HCT116 (cell line): ENCODE data around the gene CATSPERZ. TPM values are rescaled to one million over a fixed set of nuclear protein-coding genes. Genes with fewer than 3 reads are reported as not detected.

ENCODE experiments used
- ATAC-seq: fragments of 200-7000 bp; cut with Tn5 transposase; 2 replicates; pipeline ENCODE4 v1.9.1; 2020; ENCODE audit warnings: mild to moderate bottlenecking, moderate library complexity
- BruUV-seq: library from RNA; stranded (reverse); fragments of 400-500 nt; replicated peaks from 2 replicates; lab custom pipeline; 2021; lab: Mats Ljungman, UMichigan
- CTCF ChIA-PET: fragments of 300-600 bp; sonication (Branson Sonifier 250); formaldehyde crosslinking; loops from one replicate; lab custom pipeline; 2021; ENCODE audit warnings: antibody characterized with exemption; lab: Charles Lee
- POLR2A ChIA-PET: fragments of 300-600, 350-600 bp; sonication (Branson Sonifier 250); formaldehyde crosslinking; loops from one replicate; lab custom pipeline; 2021; ENCODE audit warnings: antibody characterized with exemption; lab: Charles Lee
- RAD21 ChIA-PET, 2 experiments: fragments of 300-600 bp; sonication (Branson Sonifier 250); formaldehyde crosslinking; loops; one replicate each; lab custom pipeline; 2023; ENCODE audit warnings: low total read pairs in 2 of 2; ENCODE audit not compliant: uncharacterized antibody in 2 of 2, unreplicated experiment in 2 of 2, low non-redundant PET in 1 of 2; lab: Charles Lee
- DNase-seq: peaks from one replicate; pipeline ENCODE4 v3.0.0-alpha.2; 2010; ENCODE audit warnings: low read depth, low spot score
- H2AFZ ChIP-seq: fragments of 200-600 bp; shearing (Covaris generic), sonication (generic); 2 replicates; pipeline ENCODE4 v1.6.1; 2017; ENCODE audit warnings: low read depth, mixed run types, mixed read lengths, antibody characterized with exemption, low read length; ENCODE audit not compliant: poor library complexity, severe bottlenecking
- H3K27ac ChIP-seq: 2 replicates; pipeline ENCODE4 v1.5.1; 2012; ENCODE audit warnings: low read depth, low read length
- H3K27me3 ChIP-seq: fragments of 200-600 bp; sonication (generic); 2 replicates; pipeline ENCODE4 v1.6.1; 2016; ENCODE audit warnings: mixed run types, low read length, mixed read lengths; ENCODE audit not compliant: insufficient read depth
- H3K36me3 ChIP-seq, 2 experiments: fragments of 200-500 bp in 1 of 2; fragments of 200-600 bp in 1 of 2; sonication (Bioruptor generic) in 1 of 2; sonication (generic) in 1 of 2; 2 replicates each; pipeline versions ENCODE4 v1.5.1 to v1.6.1; 2014 to 2016; ENCODE audit warnings: low read length in 2 of 2, inconsistent platforms in 1 of 2, mixed read lengths in 1 of 2, mixed run types in 1 of 2; ENCODE audit not compliant: insufficient read depth in 2 of 2, control insufficient read depth in 1 of 2
- H3K4me1 ChIP-seq, 2 experiments: fragments of 200-600 bp in 1 of 2; sonication (generic) in 1 of 2; 2 replicates each; pipeline versions ENCODE4 v1.5.1 to v1.6.1; 2012 to 2017; ENCODE audit warnings: low read length in 2 of 2, inconsistent platforms in 1 of 2, mild to moderate bottlenecking in 1 of 2, mixed read lengths in 1 of 2, mixed run types in 1 of 2, moderate library complexity in 1 of 2; ENCODE audit not compliant: insufficient read depth in 2 of 2, control insufficient read depth in 1 of 2
- H3K4me2 ChIP-seq: fragments of 200-600 bp; sonication (generic); 2 replicates; pipeline ENCODE4 v1.6.1; 2017; ENCODE audit warnings: mixed run types, low read length, mixed read lengths
- H3K4me3 ChIP-seq, 2 experiments: fragments of 200-600 bp in 1 of 2; sonication (generic) in 1 of 2; replicated peaks in 1 of 2; 2 replicates each; pipeline ENCODE4 v1.5.1; 2011 to 2016; ENCODE audit warnings: low read length in 2 of 2, control low read depth in 1 of 2, low read depth in 1 of 2, mild to moderate bottlenecking in 1 of 2, mixed read lengths in 1 of 2, mixed run types in 1 of 2
- H3K79me2 ChIP-seq: fragments of 200-600 bp; sonication (generic); 2 replicates; pipeline ENCODE4 v1.6.1; 2017; ENCODE audit warnings: mild to moderate bottlenecking, mixed run types, low read length, moderate library complexity, mixed read lengths; ENCODE audit not compliant: insufficient read depth
- H3K9ac ChIP-seq: fragments of 200-600 bp; sonication (generic); 2 replicates; pipeline ENCODE4 v1.6.1; 2016; ENCODE audit warnings: low read length, mixed read lengths
- H3K9me2 ChIP-seq: fragments of 200-600 bp; sonication (generic), shearing (Covaris generic); 2 replicates; pipeline ENCODE4 v1.6.1; 2017; ENCODE audit warnings: mixed run types, mild to moderate bottlenecking, moderate library complexity; ENCODE audit not compliant: insufficient read depth
- H3K9me3 ChIP-seq, 2 experiments: fragments of 200-500 bp in 1 of 2; fragments of 200-600 bp in 1 of 2; sonication (Bioruptor generic) in 1 of 2; sonication (generic) in 1 of 2; 2 replicates each; pipeline ENCODE4 v1.6.1; 2014 to 2017; ENCODE audit warnings: low read length in 2 of 2, mixed read lengths in 2 of 2, inconsistent platforms in 1 of 2, low read depth in 1 of 2, mild to moderate bottlenecking in 1 of 2, mixed run types in 1 of 2, moderate library complexity in 1 of 2; ENCODE audit not compliant: control insufficient read depth in 1 of 2, insufficient read depth in 1 of 2
- H4K20me1 ChIP-seq: fragments of 200-600 bp; sonication (generic), shearing (Covaris generic); 2 replicates; pipeline ENCODE4 v1.6.1; 2017; ENCODE audit warnings: mixed run types, mild to moderate bottlenecking, moderate library complexity; ENCODE audit not compliant: insufficient read depth
- ZBTB33 ChIP-seq: IDR thresholded peaks from 2 replicates; pipeline ENCODE4 v1.6.1; 2011; ENCODE audit warnings: mild to moderate bottlenecking, low read length, moderate library complexity; ENCODE audit not compliant: insufficient replicate concordance; ENCODE audit errors: extremely low read depth
- ZNF274 ChIP-seq: fragments of 200-500 bp; sonication (Bioruptor generic); IDR thresholded peaks from 2 replicates; pipeline ENCODE4 v1.6.1; 2014; ENCODE audit warnings: mild to moderate bottlenecking, low read depth, low read length, inconsistent platforms
- intact Hi-C: fragments of 100-400 bp; cut with micrococcal nuclease; formaldehyde crosslinking; loops from 2 replicates; pipeline ENCODE4 v1.10.0; 2022
- total RNA-seq: library from RNA; stranded (reverse); gene quantifications from one replicate; pipeline ENCODE4 v1.2.1, GENCODE V29; 2021; ENCODE audit not compliant: unreplicated experiment

Gene CATSPERZ
- total RNA-seq, 1 experiment from 2014 or later: 1.7 TPM

- peaks cover 32% of the 10 kb centered on the region for H3K79me2 ChIP-seq
- BruUV-seq: no TSS peak
These were observed 5.0 kb downstream of the CATSPERZ start, which contains the start of gene ESRRA for GRCh38 chr11:64305075-64305690. ESRRA (plus strand) TSS chr11:64305524; CDS start chr11:64307180, 1,656 bp downstream.

More at GRCh38 chr11:64305075-64305690, 5.0 kb downstream of the CATSPERZ start, which contains the start of gene ESRRA:
- peaks cover 12 to 55% of the 10 kb centered on the region in 2 experiments; a peak in 3 of 4 replicates for H3K4me1 ChIP-seq
- intact Hi-C loops: loop anchor here (2.0 to 5.0 kb wide), 3 partner anchors 37 to 64 kb away; partner anchors contain the start of genes CCDC88B, FKBP2 and PLCB3
- POLR2A ChIA-PET: interaction anchor here (1.0 to 5.5 kb wide), 7 partner anchors 13 to 1464 kb away, joined by 3 to 30 read pairs (median 8); partner anchors contain the start of genes PRDX5, STIP1, TRMT112 and VEGFB
- DNase-seq: peak; percentile 96
- CTCF ChIA-PET: interaction anchor here (0.7 to 5.8 kb wide), 19 partner anchors 9 to 383 kb away, joined by 3 to 80 read pairs (median 6); partner anchors contain the start of genes BAD, FERMT3, FKBP2 and GPR137
- TF ChIP-seq ZNF274 (no peak), ZBTB33 (peak; percentile 8)
- no peaks in the 10 kb centered on the region for H4K20me1 ChIP-seq
- no peaks in the 10 kb centered on the region for H3K9me3 ChIP-seq
- RAD21 ChIA-PET: interaction anchor here (0.6 to 2.5 kb wide), 6 partner anchors 13 to 101 kb away, joined by 4 to 7 read pairs (median 4); partner anchors contain the start of gene PRDX5 (in 2 of the 2)
- ATAC-seq: peak; percentile 74
- no peak within 1 kb of the TSS for H2AFZ ChIP-seq
- no peaks in the 10 kb centered on the region for H3K9me2 ChIP-seq
- peak within 1 kb of the TSS; percentile 67 to 81 for H3K4me3 ChIP-seq
- H3K36me3 ChIP-seq: peaks cover 0 to 8% of the 10 kb centered on the region in 2 experiments; a peak in 1 of 4 replicates
- H3K27me3 ChIP-seq: no peaks in the 10 kb centered on the region
- peak within 1 kb of the TSS; percentile 98 for H3K4me2 ChIP-seq
- H3K27ac ChIP-seq: peak within 1 kb of the TSS; percentile 99
- H3K9ac ChIP-seq: peak within 1 kb of the TSS; percentile 92
